NCI-H187 treated with DMSO at 0.1 percent for 48 hours (cell line): ENCODE results near the gene TMEM134.

Source experiments
- DNase-seq: peaks from one replicate; lab custom pipeline; 2025; lab: John Stamatoyannopoulos, UW

The TMEM134 gene

GRCh38 chr11:67422891-67423290 lies 46.2 kb downstream of the TMEM134 start:
- DNase-seq, result no peak

DNA sequence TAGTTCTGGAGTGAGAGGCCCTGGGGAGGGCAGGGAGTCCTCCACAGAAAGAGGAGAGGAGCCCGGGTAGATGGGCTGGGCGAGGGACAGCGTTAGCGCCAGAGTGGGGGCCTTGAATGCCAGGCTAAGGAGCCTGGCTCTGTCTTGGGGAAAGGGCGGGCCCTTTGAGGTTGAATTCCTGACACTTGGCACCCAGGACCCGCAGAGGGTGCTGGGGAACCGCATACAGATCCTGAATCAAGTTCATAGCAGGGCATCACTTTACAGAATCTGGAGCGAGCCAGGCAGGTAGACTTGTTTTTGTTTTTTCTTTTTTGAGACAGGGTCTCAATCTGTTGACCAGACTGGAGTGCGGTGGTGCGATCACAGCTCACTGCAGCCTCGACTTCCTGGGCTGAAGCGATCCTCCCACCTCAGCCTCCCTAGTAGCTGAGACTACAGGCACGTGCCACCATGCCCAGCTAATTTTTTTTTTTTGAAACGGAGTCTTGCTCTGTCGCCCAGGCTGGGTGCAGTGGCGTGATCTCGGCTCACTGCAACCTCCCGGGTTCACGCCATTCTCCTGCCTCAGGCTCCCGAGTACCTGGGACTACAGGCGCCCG lies 47.5 kb downstream of the TMEM134 start:
- DNase-seq, result no peak

GRCh38 chr11:67420646-67421429 lies 48.2 kb downstream of the TMEM134 start:
- DNase-seq, result peak; percentile 57

GRCh38 chr11:67420147-67420645 lies 48.9 kb downstream of the TMEM134 start:
- DNase-seq, result no peak

- DNase-seq, result no peak
Observed at GRCh38 chr11:67419325-67420049, 49.6 kb downstream of the TMEM134 start.

DNA sequence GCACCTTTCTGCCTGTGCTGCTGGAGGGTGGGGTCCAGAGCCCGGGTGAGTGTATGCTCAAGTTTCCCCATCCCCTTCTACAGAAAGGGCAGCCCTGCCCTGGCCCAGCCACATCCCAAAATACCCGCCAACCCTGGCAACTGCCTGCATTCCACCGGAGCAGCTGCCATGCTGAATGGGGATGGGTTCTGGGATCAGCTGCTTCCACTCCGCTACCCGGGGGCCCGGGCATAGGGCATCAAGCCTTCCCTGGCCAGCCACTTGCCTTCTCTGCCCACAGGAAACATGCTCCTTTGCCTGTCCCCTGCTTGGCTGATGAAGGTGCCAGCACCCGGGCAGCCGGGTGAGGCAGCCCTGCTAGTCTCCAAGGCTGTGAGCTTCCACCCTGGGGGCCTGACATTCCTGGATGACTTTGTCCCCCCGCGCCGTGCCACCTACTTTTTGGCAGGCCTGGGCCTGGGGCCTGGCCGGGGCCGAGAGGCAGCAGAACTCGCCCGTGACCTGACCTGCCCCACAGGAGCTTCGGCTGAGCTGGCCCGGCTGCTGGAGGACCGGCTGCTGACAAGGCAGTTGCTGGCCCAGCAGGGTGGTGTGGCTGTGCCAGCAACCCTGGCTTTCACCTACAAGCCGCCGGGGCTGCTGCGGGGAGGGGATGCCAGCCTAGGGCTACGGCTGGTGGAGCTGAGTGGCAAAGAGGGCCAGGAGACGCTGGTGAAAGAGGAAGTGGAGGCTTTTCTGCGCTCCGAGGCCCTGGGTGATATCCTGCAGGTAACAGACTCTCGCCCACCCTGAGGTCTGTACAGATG lies 50.4 kb downstream of the TMEM134 start:
- DNase-seq, result no peak

- no peak for DNase-seq
Observed at GRCh38 chr11:67417425-67417824, 51.6 kb downstream of the TMEM134 start.

DNA sequence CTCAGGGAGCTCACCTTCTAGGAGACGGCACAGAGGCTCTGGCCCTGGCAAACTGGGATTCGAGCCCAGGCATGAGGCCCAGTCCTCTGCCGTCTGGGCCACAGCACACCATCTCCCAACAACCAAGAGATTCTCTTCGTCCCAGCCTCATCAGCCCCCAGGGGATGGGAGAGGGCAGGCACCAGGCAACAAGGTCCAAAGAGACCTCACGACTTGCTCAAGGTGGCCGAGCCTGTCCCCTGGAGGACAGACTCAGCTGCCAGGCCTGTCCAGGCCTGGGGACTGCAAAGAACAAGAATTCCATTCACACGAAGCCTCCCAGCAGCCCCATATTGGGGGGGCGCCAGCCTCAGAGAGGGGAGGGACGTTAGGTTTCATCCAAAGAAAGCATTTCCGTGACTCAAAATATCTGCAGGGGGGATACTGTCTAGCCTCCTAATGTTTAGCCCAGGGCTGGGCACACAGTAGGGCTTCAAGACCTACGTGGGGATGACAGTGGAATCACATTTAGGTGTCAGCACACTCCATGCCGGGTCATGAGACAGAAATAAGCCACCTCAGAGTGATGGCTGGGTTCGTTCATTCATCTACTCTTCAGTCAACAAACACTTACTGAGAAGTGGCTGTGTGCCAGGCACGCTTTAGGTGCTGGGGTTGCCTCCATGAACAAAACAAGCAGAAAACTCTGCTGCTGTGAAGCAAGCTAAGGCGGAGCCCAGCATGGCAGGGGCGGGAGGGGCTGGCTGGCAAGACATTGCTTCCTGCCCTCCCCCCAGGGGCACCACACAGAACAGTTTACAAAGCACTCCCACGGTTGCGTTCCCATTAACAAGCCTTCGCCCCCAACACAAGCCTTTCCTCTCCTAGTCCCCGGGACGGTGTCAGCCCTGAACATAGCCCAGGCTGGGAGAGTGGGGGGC lies 52.4 kb downstream of the TMEM134 start:
- DNase-seq, result no peak

- no peak for DNase-seq
Observed at GRCh38 chr11:67415501-67416304, 53.3 kb downstream of the TMEM134 start, which contains the start of gene CARNS1. TSS of gene CARNS1 (plus strand) at chr11:67415678. CDS start at chr11:67416200, 522 bp downstream.

DNA sequence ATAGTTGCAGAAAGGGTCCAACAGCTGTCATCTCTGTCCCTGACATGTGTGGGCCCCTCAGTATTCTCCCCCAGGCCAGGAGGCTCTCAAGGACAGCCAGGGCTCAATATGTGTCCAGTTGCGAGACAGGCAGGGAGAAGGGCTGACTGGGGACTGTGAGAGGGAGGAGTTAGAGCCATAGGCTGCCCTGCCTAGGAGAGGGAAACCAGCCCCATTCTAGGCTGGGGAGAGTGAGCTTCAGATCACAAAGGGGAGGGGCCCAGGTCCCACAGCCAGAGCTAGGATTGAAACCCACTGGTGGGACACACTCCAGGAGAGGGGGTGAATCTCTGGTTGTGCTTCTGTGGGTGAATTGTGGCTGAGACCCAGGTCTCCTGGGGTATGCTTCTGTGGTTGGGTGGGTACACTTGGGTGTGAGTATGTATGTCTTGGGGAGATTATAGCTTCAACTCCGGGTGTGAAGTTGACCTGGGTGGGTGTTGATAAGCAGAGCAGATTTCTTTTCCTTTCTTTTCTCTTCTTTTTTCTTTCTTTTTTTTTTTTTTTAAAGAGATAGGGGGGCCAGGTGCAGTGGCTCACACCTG lies 55.7 kb downstream of the TMEM134 start:
- no peak for DNase-seq

GRCh38 chr11:67412495-67413179 lies 56.4 kb downstream of the TMEM134 start:
- DNase-seq, result no peak

- no peak for DNase-seq
Observed at GRCh38 chr11:67411785-67412152, 57.3 kb downstream of the TMEM134 start.
